ENCODE measurements around the gene TRIM66. TPM values are rescaled to one million over a fixed set of nuclear protein-coding genes. Genes with fewer than 3 reads are reported as not detected.

The TRIM66 gene
- total and polyA plus RNA-seq, 10 of the 15 experiments (the other 5 are each of a cell fraction or from before 2014, with no cell fraction given): 1.7 to 14.5 (median 7.4) TPM

DNA sequence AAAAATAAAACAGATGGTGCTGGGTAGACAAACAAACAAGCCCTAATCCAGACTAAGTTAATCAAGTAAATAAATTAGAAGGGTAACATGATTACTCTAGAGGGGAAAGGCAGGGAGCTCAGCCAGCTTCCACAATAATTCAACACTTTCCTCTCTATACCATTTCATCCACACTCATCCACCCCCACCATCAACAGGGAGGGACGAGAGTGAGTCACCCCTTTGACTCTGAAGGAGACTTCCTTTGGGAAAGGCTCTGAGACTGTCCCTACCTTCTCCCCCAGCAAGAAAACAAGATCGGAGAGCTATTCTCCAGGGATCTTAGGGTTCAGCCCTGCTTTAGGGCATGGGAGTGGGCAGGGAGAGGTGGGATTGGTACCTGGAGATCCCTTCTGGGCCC lies 33.1 kb downstream of the TRIM66 start:
- CTCF ChIA-PET: no interaction called here
- FAIRE-seq (no peak), ATAC-seq (no peak), DNase-seq (ENCODE audit: low read depth, low spot score) (no peak)
- RAD21 ChIA-PET (ENCODE audit: unreplicated experiment): interaction anchor here (0.9 kb wide), 1 partner anchor 33 kb away, joined by 3 read pairs; the partner anchor contains the start of genes RPL27A and TRIM66
- Histone ChIP-seq H3K9me3 (replicated peaks; ENCODE audit: control insufficient read depth, insufficient read depth, low read length) (no peaks in the 10 kb centered on the region), H3K4me1 (ENCODE audit: control insufficient read depth, insufficient read depth, low read length) (no peaks in the 10 kb centered on the region), H4K20me1 (ENCODE audit: control insufficient read depth, insufficient read depth) (no peaks in the 10 kb centered on the region), H3K27ac (ENCODE audit: control insufficient read depth, insufficient read depth) (no peak overlapping the region), H3K36me3 (ENCODE audit: control insufficient read depth in 2 of 2, insufficient read depth in 2 of 2, low read length in 1 of 2) (peaks cover 5 to 24% of the 10 kb centered on the region in 2 experiments), H3K9ac (ENCODE audit: control insufficient read depth, insufficient read depth, low read length) (no peak overlapping the region), H2AFZ (ENCODE audit: control insufficient read depth, low read depth, low read length) (no peak overlapping the region), H3K4me2 (ENCODE audit: control insufficient read depth, insufficient read depth) (no peak overlapping the region), H3K27me3 (replicated peaks in 1 of 2; ENCODE audit: control insufficient read depth in 2 of 2, insufficient read depth in 2 of 2, low read length in 1 of 2) (no peaks in the 10 kb centered on the region), H3K79me2 (ENCODE audit: control insufficient read depth, insufficient read depth, low read length) (no peaks in the 10 kb centered on the region), H3K4me3 (no peak overlapping the region)
- POLR2A ChIA-PET: no interaction called here
- no TSS peak for BruUV-seq (replicated peaks)
- SMC1A ChIA-PET (ENCODE audit: uncharacterized antibody, unreplicated experiment): no interaction called here
- 67% methylated on average over 2 of the region's 2 CpGs for WGBS (ENCODE audit: insufficient coverage, insufficient replicate concordance, low lambda C conversion rate, missing lambda C conversion rate)
- TF ChIP-seq BRCA1 (IDR thresholded peaks at IDR 0.05; ENCODE audit: low read depth, low read length) (no peak), EP300 (IDR thresholded peaks at IDR 0.05; ENCODE audit: borderline replicate concordance in 1 of 2, control insufficient read depth in 1 of 2, low read depth in 2 of 2, low read length in 2 of 2) (no peak), RUNX3 (IDR thresholded peaks at IDR 0.05; ENCODE audit: low read length) (no peak), ZNF622 (IDR thresholded peaks at IDR 0.05) (no peak), TARDBP (IDR thresholded peaks at IDR 0.05; ENCODE audit: borderline replicate concordance) (no peak), POU2F2 (IDR thresholded peaks at IDR 0.05; ENCODE audit: borderline replicate concordance, low read depth, low read length) (no peak)
- TF ChIP-seq, protein P1, sequence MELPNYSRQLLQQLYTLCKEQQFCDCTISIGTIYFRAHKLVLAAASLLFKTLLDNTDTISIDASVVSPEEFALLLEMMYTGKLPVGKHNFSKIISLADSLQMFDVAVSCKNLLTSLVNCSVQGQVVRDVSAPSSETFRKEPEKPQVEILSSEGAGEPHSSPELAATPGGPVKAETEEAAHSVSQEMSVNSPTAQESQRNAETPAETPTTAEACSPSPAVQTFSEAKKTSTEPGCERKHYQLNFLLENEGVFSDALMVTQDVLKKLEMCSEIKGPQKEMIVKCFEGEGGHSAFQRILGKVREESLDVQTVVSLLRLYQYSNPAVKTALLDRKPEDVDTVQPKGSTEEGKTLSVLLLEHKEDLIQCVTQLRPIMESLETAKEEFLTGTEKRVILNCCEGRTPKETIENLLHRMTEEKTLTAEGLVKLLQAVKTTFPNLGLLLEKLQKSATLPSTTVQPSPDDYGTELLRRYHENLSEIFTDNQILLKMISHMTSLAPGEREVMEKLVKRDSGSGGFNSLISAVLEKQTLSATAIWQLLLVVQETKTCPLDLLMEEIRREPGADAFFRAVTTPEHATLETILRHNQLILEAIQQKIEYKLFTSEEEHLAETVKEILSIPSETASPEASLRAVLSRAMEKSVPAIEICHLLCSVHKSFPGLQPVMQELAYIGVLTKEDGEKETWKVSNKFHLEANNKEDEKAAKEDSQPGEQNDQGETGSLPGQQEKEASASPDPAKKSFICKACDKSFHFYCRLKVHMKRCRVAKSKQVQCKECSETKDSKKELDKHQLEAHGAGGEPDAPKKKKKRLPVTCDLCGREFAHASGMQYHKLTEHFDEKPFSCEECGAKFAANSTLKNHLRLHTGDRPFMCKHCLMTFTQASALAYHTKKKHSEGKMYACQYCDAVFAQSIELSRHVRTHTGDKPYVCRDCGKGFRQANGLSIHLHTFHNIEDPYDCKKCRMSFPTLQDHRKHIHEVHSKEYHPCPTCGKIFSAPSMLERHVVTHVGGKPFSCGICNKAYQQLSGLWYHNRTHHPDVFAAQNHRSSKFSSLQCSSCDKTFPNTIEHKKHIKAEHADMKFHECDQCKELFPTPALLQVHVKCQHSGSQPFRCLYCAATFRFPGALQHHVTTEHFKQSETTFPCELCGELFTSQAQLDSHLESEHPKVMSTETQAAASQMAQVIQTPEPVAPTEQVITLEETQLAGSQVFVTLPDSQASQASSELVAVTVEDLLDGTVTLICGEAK (IDR thresholded peaks at IDR 0.05; ENCODE audit: borderline replicate concordance): no peak
- in situ Hi-C loops (cut with MboI) (no loop called here), intact Hi-C loops (cut with micrococcal nuclease; ENCODE audit: unreplicated experiment) (no loop called here)

Data from GM12878 (cell line).